OCI-M2 (cell line): Measurements from ENCODE around the gene ABCC2.
"Not testable (repeated sequence)": the region's sequence is repeated elsewhere in the genome, so short reads cannot be mapped to it uniquely, and the experiment has no call there.

ENCODE experiments used
- DNase-seq: peaks from one replicate; lab custom pipeline; 2025; ENCODE audit not compliant: unreplicated experiment; lab: John Stamatoyannopoulos, UW

The ABCC2 gene

DNA sequence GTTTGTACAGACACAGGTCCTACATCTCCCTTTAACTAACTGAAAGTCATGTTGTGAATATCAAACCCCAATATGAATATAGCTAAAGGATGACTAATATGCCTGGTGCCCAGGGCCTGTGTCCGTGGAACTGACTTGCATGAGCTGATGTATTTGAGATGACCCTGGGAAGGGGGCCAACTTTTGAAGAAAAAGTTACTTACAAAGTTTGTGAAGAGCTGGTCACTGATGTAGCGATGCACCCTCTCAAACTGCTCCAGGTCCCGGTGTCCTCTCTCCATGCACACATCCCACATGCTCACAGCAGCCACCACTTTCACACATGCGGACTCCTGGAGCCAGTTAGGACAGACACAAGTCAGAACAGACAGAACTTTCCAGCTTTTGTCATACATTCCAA is 106.2 kb downstream of the ABCC2 start:
- no peak for DNase-seq

DNA sequence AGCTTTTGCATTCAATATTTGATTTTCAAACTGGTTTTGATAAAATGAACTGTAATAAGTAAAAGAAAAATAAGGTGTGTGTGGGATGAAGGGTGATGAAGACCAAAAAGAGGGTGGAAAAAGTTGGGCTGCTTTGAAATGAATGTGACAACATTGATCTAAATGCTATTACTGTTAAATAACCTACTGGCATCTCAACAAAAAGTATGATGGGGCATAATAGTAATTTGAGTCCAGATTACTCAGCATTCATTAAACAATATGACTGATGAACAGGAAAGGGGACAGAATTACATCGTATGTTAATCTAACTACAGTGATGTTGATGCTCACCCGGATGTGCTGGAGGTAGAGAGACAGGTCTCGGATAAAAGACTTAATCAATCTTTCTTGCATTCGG is 112.2 kb downstream of the ABCC2 start:
- DNase-seq, result no peak

DNA sequence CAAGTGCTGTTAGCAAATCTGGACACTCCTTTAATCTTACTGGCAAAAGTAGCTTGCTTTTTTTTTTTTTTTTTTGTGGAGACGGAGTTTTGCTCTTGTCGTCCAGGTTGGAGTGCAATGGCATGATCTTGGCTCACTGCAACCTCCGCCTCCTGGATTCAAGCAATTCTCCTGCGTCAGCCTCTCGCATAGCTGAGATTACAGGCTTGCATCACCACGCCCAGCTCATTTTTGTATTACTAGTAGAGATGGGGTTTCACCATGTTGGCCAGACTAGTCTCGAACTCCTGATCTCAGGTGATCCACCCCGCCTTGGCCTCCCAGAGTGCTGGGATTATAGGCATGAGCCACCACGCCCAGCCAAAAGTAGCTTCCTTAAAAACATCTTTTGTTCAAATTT is 112.6 kb downstream of the ABCC2 start:
- not testable (repeated sequence) for DNase-seq

DNA sequence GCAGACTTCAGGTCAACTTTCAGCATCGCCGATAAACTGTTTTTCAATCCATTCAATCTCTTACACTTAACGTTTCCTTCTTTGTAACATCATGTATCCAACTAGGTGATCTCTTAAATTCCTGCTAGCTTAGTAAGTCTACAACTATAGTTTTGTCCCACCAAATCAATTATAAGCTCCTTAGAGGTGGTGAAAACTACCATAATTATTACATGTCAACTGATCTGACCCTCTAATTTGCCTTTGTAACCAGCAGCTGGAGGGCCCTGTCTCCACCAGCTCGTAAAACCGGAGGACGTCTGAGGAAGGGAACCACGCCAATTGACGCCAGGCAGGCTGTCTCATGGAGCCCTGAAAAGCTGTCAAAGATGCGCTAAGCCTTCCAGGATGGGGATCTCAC is 113.4 kb downstream of the ABCC2 start:
- no peak for DNase-seq
